NOMO-1 treated with DMSO at 0.1 percent for 48 hours (cell line): ENCODE data around the gene FRMD6.

Experiments used
- DNase-seq: peaks from one replicate; lab custom pipeline; 2025; ENCODE audit not compliant: unreplicated experiment; lab: John Stamatoyannopoulos, UW

The FRMD6 gene

DNA sequence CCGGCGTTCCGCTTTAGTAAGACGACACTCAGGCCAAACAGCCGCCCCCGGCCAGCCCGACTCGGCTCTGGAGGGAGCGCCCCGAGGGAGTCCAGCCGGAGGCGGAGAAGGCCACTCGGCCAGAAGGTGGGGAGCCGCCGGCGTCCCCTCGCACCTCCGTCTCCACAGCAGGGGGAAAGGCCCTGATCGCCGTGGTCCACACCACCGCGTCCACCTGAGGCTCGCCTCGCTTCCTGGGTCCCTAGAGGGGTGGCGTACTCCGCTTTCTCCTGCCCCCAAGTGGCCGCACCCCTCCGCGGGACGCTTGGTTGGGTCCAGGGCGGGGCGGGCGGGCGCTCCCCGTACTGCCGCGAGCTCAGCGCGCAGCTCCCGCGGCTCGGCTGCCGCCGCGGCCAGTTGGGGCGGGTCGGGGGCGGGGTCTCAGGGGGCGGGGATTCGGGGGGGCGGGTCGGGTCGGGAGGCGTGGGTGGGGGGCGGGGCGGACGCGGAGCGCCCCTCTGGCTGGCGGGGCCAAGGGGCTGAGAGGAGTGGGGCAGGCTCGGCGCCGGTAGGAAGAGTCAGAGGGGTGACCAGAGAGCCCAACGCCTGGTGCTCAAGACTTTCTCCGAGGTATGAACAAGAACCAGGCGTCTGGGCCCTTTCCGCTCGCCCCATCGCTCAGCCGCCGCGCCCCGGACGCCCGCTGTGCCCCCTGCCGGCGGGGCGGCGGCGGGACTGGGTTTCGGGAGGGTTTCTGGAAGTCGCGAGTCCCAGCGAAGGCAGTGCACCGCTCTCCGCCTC is at the start of gene FRMD6:
Gene FRMD6 (plus strand): TSS at position 523 of the 780 bp plus-strand sequence. CDS start 37,927 bp downstream, outside the sequence.
- DNase-seq, result peak; percentile 50

- no peak for DNase-seq
These were observed 49.4 kb upstream of the FRMD6 start for GRCh38 chr14:51602310-51602709.

DNA sequence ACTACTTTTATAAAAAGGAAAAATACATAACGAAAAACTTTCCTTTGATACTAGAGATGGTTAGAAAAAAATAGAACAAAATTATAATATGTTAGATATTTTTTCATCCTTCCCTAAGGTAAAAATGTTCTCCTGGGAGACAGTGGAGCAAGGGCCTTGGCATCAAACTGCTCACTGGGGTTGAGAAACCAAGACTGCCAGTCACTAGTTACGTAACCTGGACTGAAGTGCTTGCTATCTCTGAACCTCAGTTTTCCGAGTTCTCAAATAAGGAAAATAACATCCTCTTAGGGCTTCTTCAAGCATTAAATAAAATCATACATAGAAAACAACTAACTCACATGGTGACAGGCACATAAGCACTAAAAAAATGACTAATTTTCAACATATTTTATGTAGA is 48.2 kb upstream of the FRMD6 start:
- no peak for DNase-seq

GRCh38 chr14:51604073-51604472 is 47.6 kb upstream of the FRMD6 start:
- no peak for DNase-seq

DNA sequence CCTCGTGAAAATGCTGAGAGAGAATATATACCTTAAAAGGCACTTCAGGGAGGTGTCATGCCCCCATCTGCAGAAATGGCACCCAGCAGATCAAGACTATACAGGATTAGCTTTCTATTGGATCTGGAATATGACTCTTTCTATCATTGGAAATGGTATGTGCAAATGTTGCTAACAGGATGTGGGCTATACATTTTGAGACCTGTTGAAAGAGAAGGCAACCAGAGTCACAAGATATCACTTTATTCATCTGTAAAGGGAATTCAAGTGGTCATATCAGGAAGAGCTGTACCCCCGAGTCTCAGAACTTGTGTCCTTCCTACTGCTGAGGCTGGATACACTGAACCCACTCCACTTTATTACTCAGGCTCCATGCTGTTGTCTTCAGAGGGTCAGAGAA is 46.1 kb upstream of the FRMD6 start:
- no peak for DNase-seq

DNA sequence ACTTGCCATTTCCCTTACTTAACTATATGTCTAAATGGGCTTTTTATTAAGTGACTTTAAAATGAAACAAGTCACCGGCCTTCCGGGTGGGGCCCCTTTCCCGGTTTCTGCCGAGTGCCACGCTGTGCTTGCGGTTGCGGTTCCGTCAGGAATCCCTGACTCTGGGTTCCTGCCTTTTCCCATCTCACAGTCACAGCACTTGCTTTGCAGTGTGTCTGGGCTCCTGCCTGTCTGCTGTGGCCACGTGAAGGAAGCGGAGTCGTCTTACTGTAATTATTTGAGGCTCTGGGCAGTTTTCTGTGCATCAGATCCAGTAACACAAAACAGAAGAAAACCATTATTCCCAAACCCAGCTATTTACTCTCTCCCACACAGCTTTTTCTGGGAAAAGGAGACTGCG is 44.0 kb upstream of the FRMD6 start:
- DNase-seq, result no peak

DNA sequence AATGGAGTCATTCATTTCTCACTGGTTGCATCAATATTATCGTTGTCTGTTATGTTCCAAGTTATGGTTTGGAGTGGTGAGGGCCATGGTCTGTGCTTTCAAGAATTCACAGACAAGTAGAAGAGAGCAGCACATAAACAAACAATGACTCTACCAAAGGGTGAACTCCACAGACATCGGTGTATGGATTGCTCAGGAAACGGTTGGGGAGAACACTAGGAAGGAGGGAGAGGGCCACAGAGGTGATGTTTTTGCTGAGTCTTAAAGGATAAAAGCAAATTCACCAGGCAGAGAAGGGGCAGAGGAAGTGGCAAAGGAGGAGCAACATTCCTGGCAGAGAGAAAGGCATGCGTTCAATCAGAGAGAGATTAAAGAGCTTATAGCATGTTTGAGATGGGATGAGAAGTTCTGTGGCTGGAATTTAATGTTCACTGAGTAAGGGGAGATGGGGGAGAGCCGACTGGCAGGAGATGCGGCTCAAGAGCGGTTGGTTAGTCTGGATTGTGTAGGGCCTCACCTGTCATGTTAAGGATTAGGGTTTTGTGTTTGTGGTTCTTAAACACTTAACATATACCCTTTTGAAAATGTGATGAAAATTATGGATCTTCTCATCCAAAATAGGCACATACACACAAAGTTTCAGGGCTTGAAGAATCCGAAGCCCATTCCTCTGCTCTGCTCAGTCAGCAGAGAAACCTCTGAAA is 42.3 kb upstream of the FRMD6 start:
- no peak for DNase-seq

DNA sequence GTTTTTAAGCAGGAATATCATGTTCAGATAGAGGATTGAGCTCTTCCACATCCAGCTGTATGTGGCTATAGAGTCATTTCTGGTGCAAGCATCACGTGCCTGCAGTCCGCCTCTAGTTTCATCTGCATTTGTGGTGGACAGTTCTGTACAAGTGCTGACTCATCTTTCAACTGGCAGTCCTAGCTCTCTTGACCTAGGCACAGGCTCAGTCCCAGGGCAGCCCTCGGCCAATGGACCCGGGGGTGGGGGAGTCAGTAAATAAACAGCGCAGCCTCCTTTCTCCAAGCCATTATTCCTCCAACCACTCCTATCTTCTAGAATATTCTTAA is 41.8 kb upstream of the FRMD6 start:
- no peak for DNase-seq

- DNase-seq, result no peak
These were observed 40.9 kb upstream of the FRMD6 start for GRCh38 chr14:51610771-51611170.

DNA sequence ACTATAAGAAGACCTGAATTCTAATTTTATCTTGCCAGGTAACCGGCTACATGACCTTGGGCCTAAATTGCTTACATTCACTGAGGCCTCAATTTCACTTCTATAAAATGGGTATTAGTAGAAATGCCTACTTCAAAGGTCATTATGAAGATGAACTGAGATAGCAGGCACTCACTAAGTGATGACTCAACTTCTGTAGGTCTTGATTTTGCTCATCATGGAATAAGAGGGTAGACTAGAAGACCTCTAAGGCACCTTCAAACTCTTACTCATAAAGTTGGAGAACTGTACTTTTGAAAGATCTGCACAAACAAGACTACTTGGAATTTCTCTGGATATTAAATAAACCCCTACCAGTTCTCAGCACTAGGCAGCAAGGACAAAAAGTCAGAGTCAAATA is 39.3 kb upstream of the FRMD6 start:
- no peak for DNase-seq

DNA sequence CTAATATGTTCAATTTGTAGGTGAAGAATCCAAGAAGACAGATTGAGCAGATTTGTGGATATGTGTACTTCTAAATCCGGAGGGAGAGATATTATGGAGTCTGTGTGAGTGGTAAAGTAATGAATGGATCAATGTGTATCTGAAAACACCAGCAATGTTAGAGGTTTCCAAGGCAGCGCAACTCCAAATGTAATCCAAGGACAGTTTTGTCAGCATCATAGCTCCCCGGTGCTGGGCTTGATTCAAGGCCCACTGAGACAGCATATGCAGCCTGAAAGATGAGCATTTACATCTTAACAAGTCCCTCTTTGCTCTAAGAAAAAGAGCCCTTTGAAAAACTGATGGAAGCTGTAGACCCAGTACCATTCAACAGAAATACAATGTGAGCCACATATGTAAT is 38.3 kb upstream of the FRMD6 start:
- DNase-seq, result no peak

DNA sequence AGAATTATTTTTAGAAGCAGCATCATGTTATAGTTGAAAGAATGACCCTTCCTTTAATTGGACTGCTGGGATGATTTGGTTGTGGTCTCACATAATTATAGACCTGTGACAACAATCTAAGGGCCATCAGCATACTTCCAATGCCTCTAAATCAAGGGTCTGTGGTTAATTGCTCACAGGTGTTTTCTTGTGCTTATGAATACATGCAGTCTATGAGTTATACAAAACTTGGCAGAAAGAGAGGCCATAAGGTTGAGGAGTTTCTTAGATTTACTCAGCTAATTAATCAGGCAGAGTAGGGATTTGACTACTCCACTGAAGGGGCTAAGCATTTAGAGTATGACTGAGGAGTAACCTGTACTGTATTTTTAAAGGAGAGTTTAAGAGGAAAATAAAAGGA is 37.0 kb upstream of the FRMD6 start:
- DNase-seq, result no peak

GRCh38 chr14:51616256-51616655 is 35.5 kb upstream of the FRMD6 start:
- no peak for DNase-seq

DNA sequence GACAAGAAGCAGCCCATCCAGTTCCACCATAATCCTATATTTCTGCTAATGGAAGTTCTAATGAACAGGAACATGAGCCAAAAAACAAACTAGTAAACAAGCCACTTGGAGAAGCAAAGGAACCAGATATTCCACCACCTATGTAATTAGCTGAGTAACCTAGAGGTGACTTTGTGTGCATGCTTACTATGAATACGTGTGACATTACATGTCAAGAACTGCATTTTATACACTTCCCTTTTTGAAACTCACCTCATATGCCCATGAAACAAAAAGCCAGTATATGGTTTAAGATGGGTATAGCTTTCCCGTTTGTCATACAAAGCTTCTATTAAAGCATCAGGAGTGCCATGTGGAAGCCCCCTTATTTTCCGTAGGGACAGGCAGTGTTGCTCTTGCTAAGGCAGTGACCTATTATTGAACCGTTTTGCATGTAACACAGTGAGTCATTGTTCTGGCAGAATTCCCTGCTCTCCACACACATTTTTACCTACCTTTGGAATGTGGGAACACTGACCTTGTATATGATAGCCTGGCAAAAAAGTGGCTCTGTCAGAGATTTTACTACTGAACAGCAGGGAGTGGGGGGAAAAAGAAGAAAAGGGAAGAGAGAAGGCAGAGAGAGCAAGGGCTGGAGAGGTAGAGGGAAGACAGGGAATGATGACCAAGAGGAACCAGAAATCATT is 34.8 kb upstream of the FRMD6 start:
- DNase-seq, result no peak

GRCh38 chr14:51619561-51619960 is 32.1 kb upstream of the FRMD6 start:
- no peak for DNase-seq

DNA sequence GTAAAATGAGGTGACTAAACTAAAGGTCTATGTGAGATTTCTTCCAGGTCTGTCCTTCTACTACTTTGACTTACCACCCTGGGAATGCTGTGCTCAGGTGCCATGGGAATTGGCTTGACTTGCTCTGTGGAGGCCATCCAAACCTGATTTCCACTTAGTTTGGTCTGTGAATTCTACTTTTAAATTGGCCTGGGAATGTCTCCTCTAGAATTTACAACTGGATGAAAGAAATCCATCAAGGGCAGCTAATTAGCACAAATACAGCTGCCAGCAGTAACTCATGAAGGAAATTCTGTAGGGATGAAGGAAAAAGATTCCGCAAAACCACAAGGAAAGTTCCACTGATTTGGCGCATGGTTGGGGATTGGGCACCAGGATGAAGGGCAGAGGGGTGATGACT is 31.7 kb upstream of the FRMD6 start:
- DNase-seq, result no peak

DNA sequence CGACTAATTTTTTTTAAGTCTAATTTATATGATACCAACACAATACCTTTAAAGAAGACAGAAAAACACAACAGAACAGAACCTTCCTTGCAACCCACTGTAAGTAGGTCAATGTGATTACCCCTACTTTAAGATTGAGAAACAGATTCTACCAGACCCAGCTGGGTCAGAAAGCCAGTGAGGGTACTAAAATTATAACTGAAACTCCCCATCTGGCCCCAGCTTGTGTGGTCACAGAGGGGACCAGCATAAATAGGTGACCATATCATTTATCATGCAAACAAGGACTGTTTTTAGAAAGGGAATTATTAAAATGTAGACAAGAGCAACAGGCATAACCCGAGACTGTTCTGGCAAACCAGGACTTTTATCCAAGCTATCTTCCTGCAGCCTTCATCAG is 30.1 kb upstream of the FRMD6 start:
- DNase-seq, result no peak

- no peak for DNase-seq
These were observed 29.3 kb upstream of the FRMD6 start for GRCh38 chr14:51622376-51622775.

GRCh38 chr14:51624955-51625569 is 26.6 kb upstream of the FRMD6 start:
- DNase-seq, result no peak

DNA sequence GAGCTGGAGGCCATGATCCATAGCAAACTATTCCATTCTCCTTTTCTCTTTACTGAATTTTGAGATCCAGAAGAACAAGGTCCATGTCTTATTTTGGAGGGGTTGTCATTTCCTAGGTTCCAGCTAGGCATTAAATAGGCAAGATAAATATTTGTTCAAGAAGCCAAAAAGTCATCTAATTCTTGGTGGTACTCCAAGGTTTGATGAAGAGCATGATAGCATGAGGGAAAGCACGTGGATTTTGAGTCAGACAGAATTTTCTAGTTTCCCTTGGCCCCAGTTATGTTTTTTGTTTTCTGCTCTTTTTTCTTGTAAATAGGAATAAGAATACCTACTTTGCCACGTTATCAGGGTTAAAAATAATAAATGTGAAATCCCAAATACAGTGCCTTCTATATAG is 25.5 kb upstream of the FRMD6 start:
- DNase-seq, result no peak

GRCh38 chr14:51626788-51627187 is 24.9 kb upstream of the FRMD6 start:
- DNase-seq, result no peak

- DNase-seq, result no peak
These were observed 24.4 kb upstream of the FRMD6 start for GRCh38 chr14:51627313-51627712.
